Muscle layer of duodenum (tissue), 2 donors: ENCODE data around the gene PPP4R1.
A peak's percentile ranks its signal among the peaks of the same experiment; 100 is the strongest.
"Not testable (repeated sequence)": the region's sequence is repeated elsewhere in the genome, so short reads cannot be mapped to it uniquely, and the experiment has no call there.

Experiments used
- H3K27ac ChIP-seq: one replicate; pipeline ENCODE4 v1.7.0; 2013; ENCODE audit warnings: mild to moderate bottlenecking, low read length
- H3K27me3 ChIP-seq: one replicate; pipeline ENCODE4 v1.7.0; 2013; ENCODE audit warnings: low read depth, mild to moderate bottlenecking, control low read depth, low read length
- H3K36me3 ChIP-seq, 2 donors: one replicate each; pipeline ENCODE4 v1.7.0; 2013; ENCODE audit warnings: low read length in 2 of 2, control low read depth in 1 of 2, mild to moderate bottlenecking in 1 of 2; ENCODE audit not compliant: insufficient read depth in 2 of 2, control insufficient read depth in 1 of 2
- H3K4me1 ChIP-seq, 2 donors: one replicate each; pipeline ENCODE4 v1.7.0; 2013; ENCODE audit warnings: low read length in 2 of 2, mild to moderate bottlenecking in 2 of 2, control low read depth in 1 of 2, moderate library complexity in 1 of 2; ENCODE audit not compliant: insufficient read depth in 2 of 2, control insufficient read depth in 1 of 2
- H3K4me3 ChIP-seq, 2 donors: one replicate each; pipeline ENCODE4 v1.7.0; 2013; ENCODE audit warnings: low read length in 2 of 2, low read depth in 1 of 2, mild to moderate bottlenecking in 1 of 2
- H3K9me3 ChIP-seq, 2 donors: one replicate each; pipeline ENCODE4 v1.7.0; 2013; ENCODE audit warnings: low read length in 2 of 2, control low read depth in 1 of 2, mild to moderate bottlenecking in 1 of 2; ENCODE audit not compliant: control insufficient read depth in 1 of 2
- donor health status: healthy.

Gene PPP4R1

GRCh38 chr18:9608298-9608697 lies 6.1 kb downstream of the PPP4R1 start:
- Histone ChIP-seq H3K36me3 (peaks cover 0 to 5% of the 10 kb centered on the region in 2 donors), H3K9me3 (no peaks in the 10 kb centered on the region), H3K27ac (peak overlapping the region; percentile 27), H3K4me3 (no peak overlapping the region), H3K4me1 (peaks cover 20 to 31% of the 10 kb centered on the region in 2 donors), H3K27me3 (no peaks in the 10 kb centered on the region)

- H3K27me3 ChIP-seq, H3K4me3 ChIP-seq, H3K27ac ChIP-seq, H3K9me3 ChIP-seq, H3K36me3 ChIP-seq: not testable (repeated sequence)
- peaks cover 15 to 31% of the 10 kb centered on the region in 2 donors for H3K4me1 ChIP-seq
These were observed 7.2 kb downstream of the PPP4R1 start for GRCh38 chr18:9607111-9607510.

GRCh38 chr18:9606039-9606438 lies 8.3 kb downstream of the PPP4R1 start:
- Histone ChIP-seq H3K27me3 (no peaks in the 10 kb centered on the region), H3K4me1 (peaks cover 12 to 28% of the 10 kb centered on the region in 2 donors), H3K27ac (no peak overlapping the region), H3K36me3 (peaks cover 0 to under 1% of the 10 kb centered on the region in 2 donors), H3K4me3 (no peak overlapping the region), H3K9me3 (no peaks in the 10 kb centered on the region)

- Histone ChIP-seq H3K27me3 (no peaks in the 10 kb centered on the region), H3K27ac (no peak overlapping the region), H3K9me3 (peaks cover 2 to 8% of the 10 kb centered on the region in 2 donors), H3K4me1 (peaks cover 12 to 20% of the 10 kb centered on the region in 2 donors), H3K4me3 (no peak overlapping the region), H3K36me3 (peaks cover 0 to 8% of the 10 kb centered on the region in 2 donors)
These were observed 10.0 kb downstream of the PPP4R1 start for GRCh38 chr18:9604348-9604747.

- Histone ChIP-seq H3K9me3 (peaks cover 10% of the 10 kb centered on the region in 2 donors), H3K27me3 (no peaks in the 10 kb centered on the region), H3K36me3 (peaks cover 0 to 8% of the 10 kb centered on the region in 2 donors), H3K4me1 (peaks cover 8 to 12% of the 10 kb centered on the region in 2 donors), H3K4me3 (no peak overlapping the region), H3K27ac (no peak overlapping the region)
These were observed 15.0 kb downstream of the PPP4R1 start for GRCh38 chr18:9599328-9599727.

GRCh38 chr18:9597609-9598008 lies 16.8 kb downstream of the PPP4R1 start:
- Histone ChIP-seq H3K9me3 (peaks cover 10% of the 10 kb centered on the region in 2 donors), H3K4me1 (peaks cover 9 to 12% of the 10 kb centered on the region in 2 donors), H3K4me3 (no peak overlapping the region), H3K36me3 (peaks cover 0 to 8% of the 10 kb centered on the region in 2 donors), H3K27me3 (no peaks in the 10 kb centered on the region), H3K27ac (no peak overlapping the region)

GRCh38 chr18:9596843-9597526 lies 17.4 kb downstream of the PPP4R1 start:
- H3K27ac ChIP-seq: no peak overlapping the region
- no peak overlapping the region for H3K4me3 ChIP-seq

GRCh38 chr18:9596226-9596625 lies 18.1 kb downstream of the PPP4R1 start:
- H3K27me3 ChIP-seq: no peaks in the 10 kb centered on the region
- no peak overlapping the region for H3K27ac ChIP-seq
- no peak overlapping the region for H3K4me3 ChIP-seq
- H3K9me3 ChIP-seq: peaks cover 10% of the 10 kb centered on the region in 2 donors
- peaks cover 3 to 8% of the 10 kb centered on the region in 2 donors for H3K36me3 ChIP-seq
- H3K4me1 ChIP-seq: peaks cover 9 to 12% of the 10 kb centered on the region in 2 donors

More at GRCh38 chr18:9596843-9597526, 17.4 kb downstream of the PPP4R1 start:
- Histone ChIP-seq H3K9me3 (peaks cover 10% of the 10 kb centered on the region in 2 donors), H3K27me3 (no peaks in the 10 kb centered on the region), H3K4me1 (peaks cover 9 to 12% of the 10 kb centered on the region in 2 donors), H3K36me3 (peaks cover 3 to 8% of the 10 kb centered on the region in 2 donors)

- H3K27ac ChIP-seq: peak overlapping the region; percentile 24
- no peaks in the 10 kb centered on the region for H3K27me3 ChIP-seq
- H3K36me3 ChIP-seq: peaks cover 3 to 4% of the 10 kb centered on the region in 2 donors
- no peak overlapping the region for H3K4me3 ChIP-seq
- peaks cover 9 to 12% of the 10 kb centered on the region in 2 donors for H3K4me1 ChIP-seq
- H3K9me3 ChIP-seq: peaks cover 8 to 9% of the 10 kb centered on the region in 2 donors
These were observed 19.3 kb downstream of the PPP4R1 start for GRCh38 chr18:9594823-9595596.

GRCh38 chr18:9587924-9588323 lies 26.4 kb downstream of the PPP4R1 start:
- H3K27me3 ChIP-seq: no peaks in the 10 kb centered on the region
- no peak overlapping the region for H3K27ac ChIP-seq
- H3K36me3 ChIP-seq: peaks cover 24 to 28% of the 10 kb centered on the region in 2 donors
- H3K4me1 ChIP-seq: no peaks in the 10 kb centered on the region
- H3K9me3 ChIP-seq: no peaks in the 10 kb centered on the region
- H3K4me3 ChIP-seq: no peak overlapping the region

- peaks cover 26 to 37% of the 10 kb centered on the region in 2 donors for H3K36me3 ChIP-seq
- no peaks in the 10 kb centered on the region for H3K9me3 ChIP-seq
- H3K4me1 ChIP-seq: no peaks in the 10 kb centered on the region
- H3K27me3 ChIP-seq: no peaks in the 10 kb centered on the region
- H3K4me3 ChIP-seq: no peak overlapping the region
- no peak overlapping the region for H3K27ac ChIP-seq
These were observed 27.5 kb downstream of the PPP4R1 start for GRCh38 chr18:9586814-9587213.
